LHCN-M2 (cell line): ENCODE results near the gene CASP4. TPM values are rescaled to one million over a fixed set of nuclear protein-coding genes. Genes with fewer than 3 reads are reported as not detected.
A peak's percentile ranks its signal among the peaks of the same experiment; 100 is the strongest.
"Not testable (repeated sequence)": the region's sequence is repeated elsewhere in the genome, so short reads cannot be mapped to it uniquely, and the experiment has no call there.

Experiments
- DNase-seq: peaks from one replicate; pipeline ENCODE4 v3.0.0-alpha.2; 2012; ENCODE audit warnings: low read depth
- polyA plus RNA-seq: library from polyadenylated mRNA; unstranded; fragments of >200 nt; gene quantifications from one replicate; pipeline ENCODE4 v1.2.1, GENCODE V29; 2012; ENCODE audit warnings: missing spikeins
- total RNA-seq: library from RNA; depleted of rRNA; stranded (reverse); fragments of >200 nt; gene quantifications from 2 replicates; pipeline ENCODE4 v1.2.3, GENCODE V29; 2014; rRNA removed

CASP4 gene
- total RNA-seq: 86.4 and 88.7 TPM in 2 replicates
- polyA plus RNA-seq: 31.1 TPM

DNA sequence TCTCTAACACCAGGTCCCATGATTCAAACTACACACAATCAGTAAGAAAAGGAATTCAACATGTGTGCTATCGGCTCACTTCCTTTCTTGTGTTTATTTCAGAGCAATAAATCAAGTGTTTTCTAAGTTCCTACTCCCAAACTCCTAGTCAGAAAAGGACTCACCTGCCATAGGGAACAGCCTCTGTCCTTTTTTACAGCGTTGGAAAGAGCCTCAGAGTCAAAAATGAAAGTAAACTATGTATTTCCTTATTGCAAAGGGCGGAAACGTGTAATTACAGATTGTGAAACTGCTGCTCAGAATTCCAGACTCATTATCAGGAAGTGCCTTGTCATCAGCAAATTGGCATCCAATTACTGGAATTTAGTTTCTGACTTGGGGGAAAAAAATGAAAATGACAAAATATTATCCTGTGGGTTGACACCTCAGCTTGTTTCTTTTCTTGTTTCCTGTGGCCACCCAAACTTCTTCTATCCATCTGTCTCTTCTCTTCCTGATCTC, at the start of gene CASP4:
TSS of gene CASP4 (minus strand) at position 220 of the 501 bp plus-strand sequence. CDS start at position 171, 49 bp downstream.
- peak; percentile 78 for DNase-seq

DNA sequence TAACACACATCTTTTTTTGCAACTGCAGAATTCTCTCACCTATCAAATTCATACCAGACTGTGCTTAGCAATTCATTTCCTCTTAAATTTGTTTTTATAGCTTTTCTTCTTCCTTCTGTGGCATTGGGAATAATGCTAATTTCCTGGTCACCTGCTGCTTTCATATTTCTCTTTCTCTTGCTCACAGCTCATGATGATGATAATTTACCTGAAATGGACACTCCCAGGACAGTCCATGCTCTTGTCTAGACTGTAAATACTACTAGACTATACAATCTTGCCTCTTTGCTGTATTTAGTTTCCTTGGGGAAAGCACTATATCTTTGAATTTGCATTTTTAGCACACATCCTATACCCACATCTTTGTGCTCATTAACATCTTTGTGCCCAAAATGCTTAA, 39.1 kb upstream of the CASP4 start:
- no peak for DNase-seq

DNA sequence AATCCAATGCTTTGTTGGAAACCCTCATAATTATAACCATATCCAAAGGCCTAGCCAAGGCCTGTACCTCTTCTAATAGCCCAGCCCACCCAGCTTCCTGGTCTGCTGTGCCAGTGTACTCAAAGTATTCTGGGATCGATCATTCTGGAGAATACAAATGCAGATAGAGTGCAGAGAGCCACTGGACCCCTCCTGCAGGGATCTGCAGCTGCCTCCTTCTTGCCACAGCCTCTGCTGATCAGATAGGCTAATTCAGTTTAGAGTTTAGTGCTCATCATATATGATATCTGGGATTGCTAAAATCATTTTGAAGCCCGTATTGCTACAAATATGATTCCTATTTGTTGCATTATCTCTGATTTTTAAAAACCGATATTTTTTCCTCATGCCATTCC, 37.1 kb upstream of the CASP4 start:
- no peak for DNase-seq

DNA sequence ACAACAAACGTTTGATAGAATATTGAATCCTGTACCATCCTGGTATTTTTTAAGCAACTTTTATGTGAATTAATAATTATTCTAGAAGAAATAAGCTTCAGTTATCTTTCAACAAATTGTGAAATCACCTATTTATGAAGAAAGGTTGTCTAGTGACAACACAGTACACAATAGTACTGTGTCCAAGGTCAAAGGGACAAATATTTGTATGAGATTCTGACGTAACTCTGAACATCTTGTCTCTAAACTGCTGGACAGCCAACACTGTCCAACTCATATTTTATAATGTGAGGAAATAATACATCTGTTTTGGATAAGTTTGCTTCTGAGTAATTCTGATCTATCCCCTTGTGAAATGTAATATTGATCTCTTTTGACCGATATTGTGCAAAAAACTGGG, 35.6 kb upstream of the CASP4 start:
- no peak for DNase-seq

DNA sequence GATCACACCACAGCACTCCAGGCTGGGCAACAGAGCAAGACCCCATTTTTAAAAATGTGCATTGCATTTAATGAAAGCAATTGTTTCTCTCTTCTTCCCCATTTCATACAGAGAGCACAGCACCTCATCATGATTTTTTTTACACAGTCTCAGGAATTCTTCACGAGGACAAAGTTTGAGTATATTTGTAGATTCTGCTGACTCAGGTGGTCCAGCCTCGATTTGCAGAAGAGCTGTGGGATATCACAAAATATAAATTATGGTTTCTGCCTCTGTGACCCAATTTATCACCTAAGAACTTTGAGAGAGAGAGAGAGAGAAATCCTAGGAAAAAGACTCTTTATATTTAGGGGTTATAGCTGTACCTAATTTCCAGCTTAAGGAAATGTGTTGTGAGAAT, 34.8 kb upstream of the CASP4 start:
- DNase-seq: no peak

DNA sequence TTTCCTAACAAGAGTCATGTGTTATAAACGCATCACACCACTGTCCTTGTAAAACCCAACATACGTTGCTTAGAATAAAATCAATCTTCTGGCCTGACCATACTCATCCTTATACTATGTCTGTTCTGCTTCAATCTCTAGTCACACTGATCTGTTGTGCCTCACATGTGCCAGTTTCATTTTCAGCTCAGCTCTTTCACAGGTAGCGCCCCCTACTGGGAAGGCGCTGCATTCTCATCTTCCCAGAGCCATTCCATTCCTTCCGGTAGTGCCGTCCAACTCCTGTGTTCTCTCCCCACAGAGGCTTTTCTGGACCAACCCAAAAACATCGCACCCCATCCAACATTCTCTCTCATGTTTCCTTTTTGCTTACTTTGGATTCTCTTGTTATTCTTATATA, 32.4 kb upstream of the CASP4 start:
- no peak for DNase-seq

DNA sequence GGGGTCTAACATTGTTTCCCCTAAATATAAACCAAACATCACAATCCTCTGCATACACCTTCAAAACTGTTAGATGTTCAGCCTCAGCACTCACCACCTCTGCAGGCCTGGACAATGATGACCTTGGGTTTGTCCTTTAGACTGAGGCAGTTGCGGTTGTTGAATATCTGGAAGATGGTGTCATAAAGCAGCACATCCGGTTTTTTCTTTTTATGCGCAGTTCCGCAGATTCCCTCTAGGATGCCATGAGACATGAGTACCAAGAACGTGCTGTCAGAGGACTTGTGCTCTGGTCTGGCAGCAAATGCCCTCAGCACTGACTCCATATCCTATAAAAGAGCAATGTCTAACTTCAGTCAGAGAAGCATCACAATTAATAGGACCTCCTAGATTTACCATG, 31.8 kb upstream of the CASP4 start:
- peak; percentile 16 for DNase-seq

DNA sequence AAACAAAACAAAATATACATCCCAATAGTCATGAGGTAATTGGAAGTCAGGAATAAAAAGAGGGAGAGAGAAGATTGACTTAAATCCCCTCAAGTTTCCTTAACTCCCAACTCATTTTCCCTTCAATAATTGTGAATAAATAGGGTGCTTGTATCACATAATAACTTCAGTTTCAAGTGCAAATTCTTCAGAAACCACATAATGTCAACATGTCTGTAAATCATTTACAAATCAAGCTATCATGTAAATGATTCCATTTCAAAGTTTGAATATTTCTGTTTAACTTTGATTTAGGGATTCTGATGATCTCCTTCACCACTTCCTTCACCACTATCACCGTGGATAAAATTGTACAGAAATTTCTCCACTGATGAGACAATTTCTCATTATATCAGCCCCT, 31.3 kb upstream of the CASP4 start:
- DNase-seq: no peak

DNA sequence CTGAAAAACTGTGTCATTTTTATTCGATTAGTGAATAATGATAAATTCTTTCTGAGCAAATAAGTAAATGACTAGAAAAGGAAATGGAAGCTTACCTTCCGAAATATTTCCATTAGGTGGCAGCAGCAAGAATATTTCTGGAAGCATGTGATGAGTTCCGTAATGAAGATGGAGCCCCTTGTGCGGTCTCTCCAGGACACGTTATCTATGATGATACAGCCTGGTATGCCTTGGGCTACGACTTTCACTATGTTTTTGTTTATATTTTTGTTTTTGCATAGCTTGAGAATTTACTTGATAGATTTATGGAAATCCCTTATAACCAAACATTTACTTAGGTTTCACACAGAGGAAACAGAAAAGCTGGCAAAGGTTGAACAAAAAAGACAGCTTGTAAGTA, 28.9 kb upstream of the CASP4 start:
- peak; percentile 45 for DNase-seq

DNA sequence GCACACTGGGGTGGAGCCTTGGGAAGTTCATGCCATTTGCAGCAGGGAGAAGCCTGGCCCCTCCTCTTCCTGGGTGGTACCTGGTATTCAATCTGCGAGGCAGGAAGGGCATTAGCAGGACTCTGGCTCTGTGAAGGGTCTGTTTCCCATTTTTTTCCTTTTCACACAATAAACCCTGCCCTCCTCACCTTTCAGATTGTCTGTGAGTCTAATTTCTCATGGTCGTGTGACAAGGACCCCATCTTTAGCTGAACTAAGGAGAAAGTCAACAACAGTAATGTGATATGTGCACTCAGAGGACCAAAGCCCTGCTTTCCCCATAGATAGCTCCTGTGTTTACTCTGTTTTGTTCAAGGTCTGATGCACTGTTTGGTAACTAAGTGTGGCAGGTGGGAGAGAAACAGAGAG, 26.6 kb upstream of the CASP4 start:
- DNase-seq: no peak

DNA sequence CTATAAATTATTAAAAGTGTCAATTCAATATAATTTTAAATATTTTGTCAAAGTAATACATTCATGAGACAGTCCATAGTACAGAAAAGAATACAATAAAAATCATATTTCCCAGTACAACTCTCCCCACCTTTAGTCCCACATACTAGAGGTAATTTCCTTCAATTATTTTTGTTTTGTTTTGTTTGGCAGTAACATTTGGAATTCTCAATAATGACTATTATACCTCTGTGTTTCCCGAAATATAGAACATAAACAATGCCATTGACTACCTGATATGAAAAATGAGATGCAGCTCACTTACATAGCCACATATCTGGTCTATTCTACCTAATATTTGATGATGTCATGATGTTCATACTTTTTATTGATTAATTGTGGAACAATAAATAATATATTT, 24.4 kb upstream of the CASP4 start:
- DNase-seq: no peak

DNA sequence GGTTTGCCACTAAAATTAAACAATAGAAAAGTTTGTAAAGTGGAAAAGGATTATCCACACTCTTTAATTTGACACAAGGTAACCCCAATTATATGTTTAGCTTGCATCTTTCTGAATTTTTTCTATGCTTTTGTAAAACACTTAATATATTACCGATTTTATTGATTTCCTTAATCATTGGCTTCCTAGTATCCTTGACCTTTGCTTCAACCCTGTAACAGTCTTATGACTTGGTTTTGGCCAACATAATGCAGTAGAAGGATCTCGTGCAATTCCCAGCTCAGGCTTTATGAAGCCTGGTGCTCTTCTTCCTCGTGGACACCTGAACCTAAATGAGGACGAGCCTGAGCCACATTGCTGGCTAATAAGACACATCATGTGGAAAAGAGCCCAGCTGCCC, 23.6 kb upstream of the CASP4 start:
- DNase-seq: no peak

DNA sequence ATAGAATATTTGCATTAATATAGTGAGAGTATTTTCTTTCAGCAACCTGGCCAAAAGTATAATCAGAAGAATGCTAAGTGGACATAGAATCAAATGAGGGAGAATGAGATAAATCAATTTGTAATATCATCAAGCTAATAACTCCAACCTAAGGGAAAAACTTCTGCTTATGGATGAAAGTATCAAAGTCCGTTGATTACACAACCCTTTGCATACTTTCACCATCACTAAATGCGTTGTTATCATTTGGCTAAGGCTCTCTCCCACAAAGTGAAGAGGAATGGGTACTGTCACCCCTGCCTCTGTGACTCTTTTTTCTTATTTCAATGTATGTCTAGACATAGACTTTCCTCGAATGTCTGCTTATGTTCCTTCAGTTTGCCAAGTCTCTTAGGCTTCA, 16.4 kb upstream of the CASP4 start:
- no peak for DNase-seq

DNA sequence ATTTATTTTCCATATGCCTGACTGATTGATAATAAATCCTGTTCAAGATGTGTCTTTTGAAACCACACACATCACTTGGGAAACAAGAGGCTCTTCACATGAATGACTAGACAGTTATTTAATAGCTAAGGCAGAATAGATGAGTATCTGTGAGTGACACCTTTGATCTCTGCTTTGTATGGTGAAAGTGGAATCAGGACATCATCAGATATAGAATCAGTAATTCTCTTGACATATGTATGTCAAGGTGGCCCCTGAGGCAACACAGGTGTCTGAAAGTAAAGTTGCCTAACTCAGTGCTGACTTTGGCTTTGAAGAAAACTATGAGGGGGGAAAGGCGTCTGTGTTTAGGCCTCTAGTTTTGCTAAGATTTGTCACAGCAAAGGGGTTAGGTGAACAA, 11.5 kb upstream of the CASP4 start:
- DNase-seq: no peak

DNA sequence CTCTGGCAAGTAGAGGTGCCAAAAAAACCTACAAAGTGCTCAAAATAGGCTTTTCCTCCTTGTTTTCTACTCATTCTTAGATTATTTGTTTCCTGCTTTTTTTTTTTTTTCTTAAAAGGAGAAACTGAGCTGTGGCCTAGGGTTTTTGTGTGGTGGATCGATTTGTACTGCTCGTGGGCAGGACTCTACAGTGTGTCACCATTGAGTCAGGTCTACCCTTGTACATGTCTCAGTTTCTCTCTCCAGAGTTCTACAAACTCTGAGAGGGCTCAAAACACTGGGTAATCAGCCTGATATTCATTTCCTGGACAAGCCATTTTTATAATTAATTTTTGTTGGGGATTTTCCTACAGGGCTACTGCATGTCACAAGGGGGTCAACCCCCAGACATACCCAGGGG, 5.2 kb upstream of the CASP4 start:
- DNase-seq: no peak

DNA sequence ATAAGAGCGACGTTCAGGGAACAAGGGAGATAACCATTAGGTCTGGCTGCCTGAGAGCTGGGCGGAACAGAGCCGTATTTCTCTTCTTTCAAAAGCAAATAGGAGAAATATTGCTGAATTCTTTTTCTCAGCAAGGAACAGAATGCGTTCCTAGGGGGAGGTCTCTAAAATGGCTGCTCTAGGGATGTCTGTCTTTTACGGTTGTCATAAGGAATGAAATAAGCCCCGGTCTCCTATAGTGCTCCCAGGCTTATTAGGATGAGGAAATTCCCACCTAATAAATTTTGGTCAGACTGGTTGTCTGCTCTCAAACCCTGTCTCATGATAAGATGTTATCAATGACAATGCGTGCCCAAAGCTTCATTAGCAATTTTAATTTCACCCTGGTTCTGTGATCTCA, 4.5 kb upstream of the CASP4 start:
- not testable (repeated sequence) for DNase-seq

DNA sequence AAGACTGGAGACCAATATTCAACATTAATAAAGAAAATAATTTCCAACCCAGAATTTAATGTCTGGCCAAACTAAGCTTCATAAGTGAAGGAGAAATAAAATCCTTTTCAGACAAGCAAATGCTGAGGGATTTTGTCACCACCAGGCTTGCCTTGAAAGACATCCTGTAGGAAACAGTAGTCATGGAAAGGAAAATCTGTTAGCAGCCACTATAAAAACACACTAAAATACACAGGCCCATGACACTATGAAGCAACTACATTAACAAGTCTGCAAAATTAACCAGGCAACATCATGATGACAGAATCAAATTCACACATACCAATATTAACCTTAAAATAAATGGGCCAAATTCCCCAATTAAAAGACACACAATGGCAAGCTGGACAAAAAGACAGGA, 2.4 kb upstream of the CASP4 start:
- DNase-seq: no peak

DNA sequence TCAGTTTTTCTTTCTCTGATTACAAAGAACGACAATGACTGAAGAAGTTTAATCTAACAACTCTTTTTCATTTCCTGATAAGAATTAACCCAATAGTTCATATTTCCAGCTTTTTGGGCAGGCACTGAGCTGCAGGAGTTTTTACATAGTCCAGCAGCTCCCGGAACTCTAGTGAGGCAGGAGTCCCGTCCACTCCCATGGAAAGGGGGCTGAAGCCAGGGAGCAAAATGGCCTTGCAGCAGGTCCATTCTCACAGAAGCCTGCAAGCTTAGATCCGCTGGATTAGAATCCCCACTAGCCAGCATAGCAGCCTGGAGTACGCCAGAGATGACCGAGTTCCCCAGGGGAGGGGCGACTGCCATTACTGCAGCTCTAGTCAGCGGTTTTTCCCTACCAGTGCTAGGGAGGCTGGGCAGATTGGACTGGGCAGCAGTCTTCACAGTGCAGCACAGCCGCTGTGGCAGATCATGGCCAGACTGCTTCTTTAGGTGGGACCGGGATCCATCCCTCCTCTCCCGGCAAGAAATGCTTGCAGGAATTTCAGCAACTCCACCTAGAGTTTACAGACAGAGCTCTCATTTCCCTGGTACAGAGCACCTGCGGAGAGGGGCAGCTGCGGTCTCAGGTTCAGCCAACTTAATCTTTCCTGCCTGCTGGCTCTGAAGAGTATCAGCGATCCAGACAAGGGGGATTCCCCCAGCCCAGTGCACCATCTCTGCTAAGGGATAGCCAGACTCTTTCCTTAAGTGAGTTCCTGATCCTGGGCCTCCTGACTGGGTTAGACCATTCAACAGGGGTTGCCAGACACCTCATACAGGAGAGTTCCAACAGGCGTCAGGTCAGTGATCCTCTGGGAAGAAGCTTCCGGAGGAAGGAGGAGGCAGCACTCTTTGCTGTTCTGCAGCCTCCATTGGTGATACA, 742 bp upstream of the CASP4 start:
- DNase-seq: peak; percentile 55

DNA sequence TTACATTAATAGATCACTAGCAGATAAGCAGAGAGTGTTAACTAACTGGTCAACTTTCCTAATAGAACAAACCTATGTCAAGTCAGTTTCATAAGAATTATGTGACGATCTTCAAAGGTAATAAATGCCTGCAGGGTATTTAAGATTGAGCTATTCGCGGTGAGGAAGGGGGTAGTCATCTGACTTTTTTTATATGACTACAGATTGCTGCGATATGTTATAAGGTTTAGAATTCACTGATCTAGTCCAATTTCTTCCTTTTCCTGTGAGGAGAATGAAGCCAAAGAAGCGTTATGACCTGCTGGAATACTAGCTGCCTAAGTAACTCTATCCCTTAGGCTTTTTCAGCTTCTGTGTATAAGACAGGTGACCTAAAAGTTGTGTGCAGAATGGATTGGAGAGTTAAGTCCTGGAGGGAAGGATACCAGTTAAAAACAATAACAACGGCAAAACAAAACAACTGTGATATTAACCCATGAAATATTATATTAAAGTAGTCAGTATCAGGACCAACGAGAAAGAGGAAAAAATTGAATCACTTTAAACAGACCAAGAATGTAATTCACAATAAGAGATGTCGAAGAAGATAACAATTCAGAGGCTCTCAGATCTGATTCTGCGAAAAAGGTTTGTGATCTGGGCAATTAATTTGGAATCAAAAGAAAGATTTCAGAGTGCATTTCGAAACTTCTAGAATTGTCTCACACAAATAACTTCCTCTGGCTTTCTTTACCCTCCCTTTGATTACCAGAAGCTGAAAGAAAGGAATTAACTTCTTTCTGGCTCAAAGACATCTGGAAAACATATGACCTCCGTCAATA, 630 bp downstream of the CASP4 start:
- DNase-seq: peak; percentile 18

DNA sequence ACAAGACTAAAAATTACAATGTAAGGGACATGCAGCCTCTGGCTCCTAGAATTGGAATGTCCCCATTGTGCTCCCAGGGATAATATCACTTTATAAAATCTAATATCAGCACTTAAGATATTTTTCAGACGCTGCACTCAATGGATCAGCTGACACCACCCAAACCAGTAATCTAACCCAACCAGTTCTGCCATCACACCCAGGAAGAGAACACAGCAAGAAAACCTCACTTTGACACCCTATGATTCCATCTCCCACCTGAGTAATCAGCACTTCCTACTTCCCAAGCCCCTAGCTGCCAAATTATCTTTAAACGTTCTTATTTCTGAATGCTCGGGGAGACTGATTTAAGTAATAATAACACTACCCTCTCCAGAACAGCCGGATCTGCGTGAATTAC, 2.6 kb downstream of the CASP4 start:
- DNase-seq: no peak

DNA sequence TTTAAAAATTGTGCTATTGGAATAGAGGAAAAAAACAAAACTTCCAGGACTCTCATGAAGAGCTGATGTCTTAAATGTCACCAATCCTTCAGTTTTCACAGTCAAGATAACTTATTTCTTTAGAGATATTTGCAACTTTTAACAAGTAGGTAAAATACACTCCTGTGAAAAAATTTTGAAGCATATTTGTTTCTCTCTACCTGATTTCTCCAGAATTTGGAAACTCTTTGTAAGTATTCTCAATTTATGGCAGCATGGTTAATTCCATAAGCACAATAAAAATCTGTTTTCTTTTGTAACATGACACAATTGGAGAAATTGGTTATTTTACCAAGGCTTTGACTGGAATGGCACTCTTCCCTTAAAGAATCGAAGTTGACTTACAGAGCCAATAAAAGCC, 4.1 kb downstream of the CASP4 start:
- DNase-seq: no peak

DNA sequence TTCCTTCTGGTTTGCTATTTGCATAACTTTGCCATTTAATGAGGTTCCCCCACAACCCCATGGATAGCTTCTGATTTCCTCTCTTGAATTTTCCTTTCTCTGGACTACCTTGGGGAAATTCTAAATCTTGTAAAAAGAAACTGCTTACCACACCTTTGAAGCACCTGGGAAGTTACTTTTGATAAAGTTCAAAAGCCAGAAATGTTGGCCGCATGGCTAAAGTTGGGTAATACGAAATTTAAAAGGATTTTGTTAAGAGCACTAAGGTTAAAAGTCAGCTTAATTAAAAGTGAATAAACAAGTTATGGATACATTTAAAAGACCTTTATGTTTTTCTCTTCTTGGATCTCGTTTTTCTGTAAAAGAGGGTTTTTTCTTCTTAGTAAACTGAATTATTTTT, 5.5 kb downstream of the CASP4 start:
- no peak for DNase-seq

DNA sequence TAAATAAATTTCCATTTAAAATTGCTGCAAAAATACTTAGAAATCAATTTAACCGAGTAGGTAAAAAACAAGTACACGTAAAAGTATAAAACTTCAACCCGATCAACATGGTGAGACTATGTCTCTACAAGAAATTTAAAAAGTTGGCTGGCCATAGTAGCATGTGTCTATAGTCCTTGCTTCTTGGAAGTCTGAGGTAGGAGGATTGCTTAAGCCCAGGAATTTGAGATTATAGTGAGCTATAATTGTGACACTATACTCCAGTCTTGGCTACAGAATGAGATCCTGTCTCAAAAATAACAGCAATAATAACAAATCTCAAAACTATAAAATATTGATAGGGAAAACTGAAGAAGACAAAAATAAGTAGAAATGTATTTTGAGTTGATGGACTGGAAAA, 11.1 kb downstream of the CASP4 start:
- no peak for DNase-seq
